ENCODE results near the gene DDX20. TPM values are rescaled to one million over a fixed set of nuclear protein-coding genes. Genes with fewer than 3 reads are reported as not detected.

Gene DDX20
- total RNA-seq, 1 donor from 2014 or later, result 15.4 TPM

GRCh38 chr1:111814305-111814628 lies 58.6 kb downstream of the DDX20 start:
- Histone ChIP-seq H3K4me2 (ENCODE audit: low read length) (no peak overlapping the region), H3K4me3 (ENCODE audit: insufficient read depth, low read depth, low read length) (no peak overlapping the region), H3K79me2 (ENCODE audit: insufficient read depth, low read length) (no peaks in the 10 kb centered on the region), H3K9ac (ENCODE audit: low read length) (no peak overlapping the region), H3K27ac (ENCODE audit: low read depth, low read length) (no peak overlapping the region), H3K36me3 (ENCODE audit: insufficient read depth, low read length) (no peaks in the 10 kb centered on the region), H2AFZ (ENCODE audit: low read depth, low read length) (no peak overlapping the region), H3K27me3 (ENCODE audit: insufficient read depth, low read length) (no peaks in the 10 kb centered on the region), H3K4me1 (ENCODE audit: insufficient read depth, low read length) (no peaks in the 10 kb centered on the region), H4K20me1 (ENCODE audit: insufficient read depth, low read length) (no peaks in the 10 kb centered on the region), H3K9me3 (ENCODE audit: insufficient read depth, low read depth, low read length) (no peaks in the 10 kb centered on the region)
- no peak overlapping the region for H3K4me3 Mint-ChIP-seq (ENCODE audit: unreplicated experiment)
- H3K36me3 Mint-ChIP-seq (ENCODE audit: low read depth, unreplicated experiment), result no peaks in the 10 kb centered on the region
- peaks cover 10% of the 10 kb centered on the region for H3K27me3 Mint-ChIP-seq (ENCODE audit: low read depth, unreplicated experiment)
- FAIRE-seq (no peak), DNase-seq (ENCODE audit: low read depth) (no peak)
- H3K27ac Mint-ChIP-seq (ENCODE audit: unreplicated experiment), result no peak overlapping the region
- TF ChIP-seq CTCF (IDR thresholded peaks at IDR 0.05; ENCODE audit: insufficient read depth, low read depth, low read length), result no peak
- no peak for TF ChIP-seq EZH2 (IDR thresholded peaks at IDR 0.05; ENCODE audit: insufficient read depth, low read length)
- no peaks in the 10 kb centered on the region for H3K4me1 Mint-ChIP-seq (ENCODE audit: low read depth, unreplicated experiment)
- H3K9me3 Mint-ChIP-seq (ENCODE audit: unreplicated experiment), result peaks cover 2% of the 10 kb centered on the region

- Histone ChIP-seq H3K4me3 (ENCODE audit: insufficient read depth, low read depth, low read length) (no peak overlapping the region), H3K36me3 (ENCODE audit: insufficient read depth, low read length) (no peaks in the 10 kb centered on the region), H4K20me1 (ENCODE audit: insufficient read depth, low read length) (no peaks in the 10 kb centered on the region), H2AFZ (ENCODE audit: low read depth, low read length) (no peak overlapping the region), H3K9ac (ENCODE audit: low read length) (no peak overlapping the region), H3K79me2 (ENCODE audit: insufficient read depth, low read length) (no peaks in the 10 kb centered on the region), H3K27me3 (ENCODE audit: insufficient read depth, low read length) (no peaks in the 10 kb centered on the region), H3K27ac (ENCODE audit: low read depth, low read length) (no peak overlapping the region), H3K4me1 (ENCODE audit: insufficient read depth, low read length) (no peaks in the 10 kb centered on the region), H3K9me3 (ENCODE audit: insufficient read depth, low read depth, low read length) (no peaks in the 10 kb centered on the region), H3K4me2 (ENCODE audit: low read length) (no peak overlapping the region)
- no peak overlapping the region for H3K4me3 Mint-ChIP-seq (ENCODE audit: unreplicated experiment)
- H3K27me3 Mint-ChIP-seq (ENCODE audit: low read depth, unreplicated experiment), result peaks cover 11% of the 10 kb centered on the region
- peaks cover 2% of the 10 kb centered on the region for H3K9me3 Mint-ChIP-seq (ENCODE audit: unreplicated experiment)
- H3K4me1 Mint-ChIP-seq (ENCODE audit: low read depth, unreplicated experiment), result no peaks in the 10 kb centered on the region
- H3K27ac Mint-ChIP-seq (ENCODE audit: unreplicated experiment), result no peak overlapping the region
- TF ChIP-seq CTCF (IDR thresholded peaks at IDR 0.05; ENCODE audit: insufficient read depth, low read depth, low read length) (no peak), EZH2 (IDR thresholded peaks at IDR 0.05; ENCODE audit: insufficient read depth, low read length) (no peak)
- DNase-seq (ENCODE audit: low read depth) (no peak), FAIRE-seq (no peak)
- H3K36me3 Mint-ChIP-seq (ENCODE audit: low read depth, unreplicated experiment), result no peaks in the 10 kb centered on the region
Measured at GRCh38 chr1:111814642-111815041, 58.9 kb downstream of the DDX20 start.

Other genes starting within 250 kb of the DDX20 start
- gene RAP1A, start 136.1 kb upstream of the DDX20 start, total RNA-seq, result 63.9 and 66.6 TPM in 2 replicates
- gene INKA2, start 16.5 kb upstream of the DDX20 start, total RNA-seq, result 7.3 and 12.6 TPM in 2 replicates
- gene KCND3, start 233.8 kb downstream of the DDX20 start, total RNA-seq, result 0.43 TPM in 2 replicates

Data from astrocyte (in vitro differentiated cells and primary cell).